ENCODE measurements around the gene TPR.

Gene TPR

GRCh38 chr1:186304982-186305949, 69.8 kb downstream of the TPR start:
- H3K4me3 ChIP-seq (ENCODE audit: low read depth, low read length) = no peak overlapping the region
- CTCF ChIA-PET = interaction anchor here (0.8 to 2.3 kb wide), 8 partner anchors 10 to 70 kb away, joined by 3 to 12 read pairs (median 4); partner anchors contain the start of genes PRG4 and TPR
- TF ChIP-seq, protein P1, sequence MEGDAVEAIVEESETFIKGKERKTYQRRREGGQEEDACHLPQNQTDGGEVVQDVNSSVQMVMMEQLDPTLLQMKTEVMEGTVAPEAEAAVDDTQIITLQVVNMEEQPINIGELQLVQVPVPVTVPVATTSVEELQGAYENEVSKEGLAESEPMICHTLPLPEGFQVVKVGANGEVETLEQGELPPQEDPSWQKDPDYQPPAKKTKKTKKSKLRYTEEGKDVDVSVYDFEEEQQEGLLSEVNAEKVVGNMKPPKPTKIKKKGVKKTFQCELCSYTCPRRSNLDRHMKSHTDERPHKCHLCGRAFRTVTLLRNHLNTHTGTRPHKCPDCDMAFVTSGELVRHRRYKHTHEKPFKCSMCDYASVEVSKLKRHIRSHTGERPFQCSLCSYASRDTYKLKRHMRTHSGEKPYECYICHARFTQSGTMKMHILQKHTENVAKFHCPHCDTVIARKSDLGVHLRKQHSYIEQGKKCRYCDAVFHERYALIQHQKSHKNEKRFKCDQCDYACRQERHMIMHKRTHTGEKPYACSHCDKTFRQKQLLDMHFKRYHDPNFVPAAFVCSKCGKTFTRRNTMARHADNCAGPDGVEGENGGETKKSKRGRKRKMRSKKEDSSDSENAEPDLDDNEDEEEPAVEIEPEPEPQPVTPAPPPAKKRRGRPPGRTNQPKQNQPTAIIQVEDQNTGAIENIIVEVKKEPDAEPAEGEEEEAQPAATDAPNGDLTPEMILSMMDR (IDR thresholded peaks at IDR 0.05; ENCODE audit: insufficient read depth, low read length, missing control alignments) = peak; percentile 61
- POLR2A ChIA-PET = no interaction called here
- DNase-seq (ENCODE audit: low read depth, low spot score) = no peak

GRCh38 chr1:186303911-186304310, 71.1 kb downstream of the TPR start:
- ChIA-PET CTCF (interaction anchor here (0.8 to 2.3 kb wide), 9 partner anchors 8 to 148 kb away, joined by 3 to 12 read pairs (median 4); partner anchors contain the start of genes PRG4 and TPR), POLR2A (no interaction called here)
- no peak for DNase-seq (ENCODE audit: low read depth, low spot score)
- no peak overlapping the region for H3K4me3 ChIP-seq (ENCODE audit: low read depth, low read length)
- TF ChIP-seq, protein P1 (IDR thresholded peaks at IDR 0.05; ENCODE audit: insufficient read depth, low read length, missing control alignments) = no peak

GRCh38 chr1:186302381-186302920, 72.6 kb downstream of the TPR start:
- no peak overlapping the region for H3K4me3 ChIP-seq (ENCODE audit: low read depth, low read length)
- no peak for DNase-seq (ENCODE audit: low read depth, low spot score)
- TF ChIP-seq, protein P1 (IDR thresholded peaks at IDR 0.05; ENCODE audit: insufficient read depth, low read length, missing control alignments) = no peak
- CTCF ChIA-PET = interaction anchor here (0.7 to 1.6 kb wide), 5 partner anchors 8 to 19 kb away, joined by 3 to 4 read pairs (median 3); no protein-coding TSS in a partner anchor
- POLR2A ChIA-PET = no interaction called here

DNA sequence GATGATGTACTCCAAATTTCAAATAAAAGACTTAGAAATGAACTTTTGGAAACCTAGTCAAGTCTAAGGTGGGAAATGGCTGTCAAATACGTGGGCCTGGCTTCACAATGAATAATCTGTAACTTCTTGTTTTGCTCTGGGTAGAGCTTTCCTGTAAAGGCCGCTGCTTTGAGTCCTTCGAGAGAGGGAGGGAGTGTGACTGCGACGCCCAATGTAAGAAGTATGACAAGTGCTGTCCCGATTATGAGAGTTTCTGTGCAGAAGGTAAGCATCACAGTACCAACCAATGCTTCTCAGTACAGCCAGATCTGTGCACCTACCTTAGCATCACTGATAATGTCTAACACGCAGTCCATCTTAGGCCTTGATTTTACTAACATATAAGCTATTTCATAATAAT, 73.6 kb downstream of the TPR start:
- no peak for DNase-seq (ENCODE audit: low read depth, low spot score)
- ChIA-PET POLR2A (no interaction called here), CTCF (interaction anchor here (0.9 to 1.6 kb wide), 4 partner anchors 9 to 581 kb away, joined by 3 to 4 read pairs (median 4); no protein-coding TSS in a partner anchor)

DNA sequence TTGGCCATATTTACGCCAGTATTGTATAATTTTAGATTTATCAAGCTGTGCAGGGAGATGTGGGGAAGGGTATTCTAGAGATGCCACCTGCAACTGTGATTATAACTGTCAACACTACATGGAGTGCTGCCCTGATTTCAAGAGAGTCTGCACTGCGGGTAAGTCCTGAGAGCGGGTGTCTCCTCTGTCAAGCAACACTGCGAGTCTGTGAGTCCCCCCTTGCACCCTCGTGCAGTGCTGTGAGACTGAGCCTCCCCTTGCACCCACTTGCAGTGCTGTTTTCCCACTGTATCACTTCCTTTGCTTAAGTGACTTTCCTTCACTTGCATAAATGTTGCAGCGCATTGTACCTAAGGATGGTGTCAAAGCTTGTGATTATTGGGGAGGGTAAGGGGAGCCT, 75.0 kb downstream of the TPR start:
- H3K4me3 ChIP-seq (ENCODE audit: low read depth, low read length) = no peak overlapping the region
- DNase-seq (ENCODE audit: low read depth, low spot score) = no peak
- CTCF ChIA-PET = no interaction called here
- TF ChIP-seq, protein P1 (IDR thresholded peaks at IDR 0.05; ENCODE audit: insufficient read depth, low read length, missing control alignments) = no peak
- POLR2A ChIA-PET = no interaction called here

More for the DNA sequence above, 73.6 kb downstream of the TPR start:
- TF ChIP-seq, protein P1 (IDR thresholded peaks at IDR 0.05; ENCODE audit: insufficient read depth, low read length, missing control alignments) = no peak
- H3K4me3 ChIP-seq (ENCODE audit: low read depth, low read length) = no peak overlapping the region

DNA sequence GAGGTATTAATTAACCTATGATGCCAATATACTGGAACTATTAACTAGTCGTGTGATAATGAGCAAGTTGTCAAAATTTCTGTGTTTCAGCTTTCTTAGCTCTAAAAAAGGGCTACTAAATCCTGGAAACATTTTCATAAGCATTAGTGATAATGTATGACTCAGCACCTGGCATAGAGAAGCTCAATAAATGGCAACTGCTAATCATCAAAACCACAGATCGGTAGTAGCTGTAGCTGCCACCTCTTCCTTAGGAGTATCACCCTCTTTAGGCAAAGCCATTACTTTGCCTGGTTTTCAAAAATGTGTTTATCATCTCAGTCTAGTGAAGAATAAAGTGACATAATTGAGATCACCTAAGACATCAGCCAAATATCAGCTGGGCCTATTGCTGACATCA, 75.5 kb downstream of the TPR start:
- TF ChIP-seq, protein P1 (IDR thresholded peaks at IDR 0.05; ENCODE audit: insufficient read depth, low read length, missing control alignments) = no peak

More for the DNA sequence above, 75.5 kb downstream of the TPR start:
- no peak overlapping the region for H3K4me3 ChIP-seq (ENCODE audit: low read depth, low read length)
- POLR2A ChIA-PET = no interaction called here
- no peak for DNase-seq (ENCODE audit: low read depth, low spot score)
- CTCF ChIA-PET = no interaction called here
